ENCODE data around the gene MEX3B. TPM values are rescaled to one million over a fixed set of nuclear protein-coding genes. Genes with fewer than 3 reads are reported as not detected.

MEX3B gene
- polyA plus RNA-seq, 1 of the 3 experiments (the other 2 are of a cell fraction): 9.3 TPM

DNA sequence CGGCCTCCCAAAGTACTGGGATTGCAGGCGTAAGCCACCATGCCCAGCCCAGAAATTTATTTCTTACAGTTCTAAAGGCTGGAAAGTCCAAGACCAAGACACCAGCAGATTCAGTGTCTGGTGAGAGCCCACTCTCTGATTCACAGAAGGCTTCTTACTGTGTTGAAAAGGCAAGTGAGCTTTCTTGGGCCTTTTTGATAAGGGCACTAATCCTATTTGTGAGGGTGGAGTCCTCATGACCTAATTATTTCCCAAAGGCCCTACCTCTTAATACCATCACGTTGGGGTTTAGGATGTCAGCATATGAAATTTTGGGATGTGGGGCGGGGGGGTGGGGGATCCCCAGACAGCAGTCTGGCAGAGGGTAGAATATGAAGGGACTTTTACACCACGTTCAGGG, 47.5 kb upstream of the MEX3B start (continued):
- TF ChIP-seq, protein P1, sequence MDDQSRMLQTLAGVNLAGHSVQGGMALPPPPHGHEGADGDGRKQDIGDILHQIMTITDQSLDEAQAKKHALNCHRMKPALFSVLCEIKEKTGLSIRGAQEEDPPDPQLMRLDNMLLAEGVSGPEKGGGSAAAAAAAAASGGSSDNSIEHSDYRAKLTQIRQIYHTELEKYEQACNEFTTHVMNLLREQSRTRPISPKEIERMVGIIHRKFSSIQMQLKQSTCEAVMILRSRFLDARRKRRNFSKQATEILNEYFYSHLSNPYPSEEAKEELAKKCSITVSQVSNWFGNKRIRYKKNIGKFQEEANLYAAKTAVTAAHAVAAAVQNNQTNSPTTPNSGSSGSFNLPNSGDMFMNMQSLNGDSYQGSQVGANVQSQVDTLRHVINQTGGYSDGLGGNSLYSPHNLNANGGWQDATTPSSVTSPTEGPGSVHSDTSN (IDR thresholded peaks at IDR 0.05): no peak
- no peak for TF ChIP-seq SIN3A (IDR thresholded peaks at IDR 0.05; ENCODE audit: borderline replicate concordance, low read depth, low read length)

DNA sequence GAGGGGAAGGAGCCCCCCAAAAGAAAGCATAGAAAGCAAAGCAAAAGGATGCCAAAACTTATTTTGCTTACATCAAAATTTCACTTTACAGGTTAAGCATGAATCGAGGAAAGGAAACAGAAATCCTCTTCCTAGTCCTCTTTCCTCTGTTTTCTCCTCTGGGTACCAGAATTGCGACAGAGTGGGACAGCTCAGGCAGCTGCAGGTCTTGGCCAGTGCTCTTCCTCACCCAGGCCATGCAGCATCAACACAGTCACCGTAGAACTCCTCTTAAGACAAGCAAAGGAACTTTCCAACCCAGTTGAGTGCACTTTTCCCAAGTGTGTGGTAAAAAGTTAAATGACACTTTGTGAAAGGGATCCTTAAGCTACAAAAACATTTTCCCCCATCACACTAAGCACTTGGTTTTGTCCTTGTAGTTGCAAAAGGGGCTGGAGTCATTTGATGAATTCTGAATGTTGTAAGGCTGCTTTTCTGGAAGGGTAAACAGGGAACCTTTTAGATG, 45.9 kb upstream of the MEX3B start:
- H4K20me1 ChIP-seq (ENCODE audit: insufficient read depth): no peaks in the 10 kb centered on the region
- no peaks in the 10 kb centered on the region for H3K4me1 ChIP-seq (ENCODE audit: control insufficient read depth in 1 of 2, insufficient read depth in 2 of 2, low read depth in 1 of 2, low read length in 1 of 2)
- H3K9ac ChIP-seq: no peak overlapping the region
- no peaks in the 10 kb centered on the region for H3K9me2 ChIP-seq
- H3K36me3 ChIP-seq (replicated peaks in 1 of 2; ENCODE audit: control insufficient read depth in 1 of 2, insufficient read depth in 2 of 2, low read length in 1 of 2): peaks cover 0 to 7% of the 10 kb centered on the region in 2 experiments
- no peak overlapping the region for H3K4me2 ChIP-seq
- H3K9me3 ChIP-seq: no peaks in the 10 kb centered on the region
- no peak for DNase-seq
- H3K27me3 ChIP-seq (ENCODE audit: insufficient read depth): no peaks in the 10 kb centered on the region
- H3K4me3 ChIP-seq (ENCODE audit: low read depth in 2 of 2, low read length in 1 of 2): no peak overlapping the region
- H3K27ac ChIP-seq (ENCODE audit: low read depth in 2 of 2, low read length in 1 of 2): no peak overlapping the region
- CTCF ChIA-PET: interaction anchor here (0.8 to 1.3 kb wide), 2 partner anchors 48 to 681 kb away, joined by 3 to 6 read pairs; no protein-coding TSS in a partner anchor
- H3K79me2 ChIP-seq (ENCODE audit: insufficient read depth): peaks cover 24% of the 10 kb centered on the region
- POLR2A ChIA-PET: no interaction called here
- H2AFZ ChIP-seq (ENCODE audit: low read depth): no peak overlapping the region
- 76% methylated on average over 3 of the region's 3 CpGs for WGBS (ENCODE audit: low lambda C conversion rate)
- TF ChIP-seq SIN3A (IDR thresholded peaks at IDR 0.05; ENCODE audit: borderline replicate concordance, low read depth, low read length): no peak
- no peaks in the 10 kb centered on the region for H3F3A ChIP-seq (replicated peaks; ENCODE audit: insufficient read depth)

DNA sequence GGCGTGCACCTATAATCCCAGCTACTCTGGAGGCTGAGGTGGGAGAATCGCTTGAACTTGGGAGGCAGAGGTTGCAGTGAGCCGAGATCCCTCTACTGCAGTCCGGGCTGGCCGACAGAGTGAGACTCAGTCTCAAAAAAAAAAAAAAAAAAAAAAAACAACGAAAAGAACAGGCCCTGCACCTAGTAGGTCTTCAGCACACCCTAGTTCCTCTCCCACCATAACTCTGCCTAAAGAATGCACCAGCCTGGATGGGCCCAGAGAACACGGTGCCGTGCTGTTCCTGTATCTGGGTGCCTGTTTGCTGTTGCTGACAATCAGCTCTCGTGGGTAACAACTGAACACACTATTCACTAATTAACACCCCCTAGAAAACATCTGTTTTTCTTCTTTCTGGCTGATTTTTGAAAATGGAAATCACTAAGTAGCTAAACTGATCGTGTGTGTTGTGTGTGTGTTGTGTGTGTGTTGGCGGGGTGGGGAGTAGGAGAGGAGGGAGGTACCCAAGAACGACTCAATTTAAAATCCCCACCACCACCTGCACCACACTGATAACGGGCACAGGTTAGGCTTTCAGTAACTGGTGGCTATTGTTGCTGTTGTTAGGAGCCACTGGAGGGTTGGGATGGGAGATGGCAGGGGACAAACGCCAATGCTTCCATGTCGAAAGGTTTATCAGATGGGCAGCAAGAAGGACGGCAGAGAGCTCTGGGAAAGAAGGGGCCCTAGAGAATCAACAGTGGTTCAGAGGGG, 40.6 kb upstream of the MEX3B start:
- 85% methylated on average over 16 of the region's 16 CpGs for WGBS (ENCODE audit: low lambda C conversion rate)
- H3K27me3 ChIP-seq (ENCODE audit: insufficient read depth): no peaks in the 10 kb centered on the region

More for the DNA sequence above, 40.6 kb upstream of the MEX3B start:
- no peak overlapping the region for H3K4me2 ChIP-seq
- no peaks in the 10 kb centered on the region for H3K9me3 ChIP-seq
- no peaks in the 10 kb centered on the region for H4K20me1 ChIP-seq (ENCODE audit: insufficient read depth)
- no peak overlapping the region for H3K9ac ChIP-seq
- no peaks in the 10 kb centered on the region for H3K79me2 ChIP-seq (ENCODE audit: insufficient read depth)
- no peak overlapping the region for H3K4me3 ChIP-seq (ENCODE audit: low read depth in 2 of 2, low read length in 1 of 2)
- peaks cover 0 to 4% of the 10 kb centered on the region in 2 experiments; a peak in 1 of 4 replicates for H3K4me1 ChIP-seq (ENCODE audit: control insufficient read depth in 1 of 2, insufficient read depth in 2 of 2, low read depth in 1 of 2, low read length in 1 of 2)
- no peak overlapping the region for H3K27ac ChIP-seq (ENCODE audit: low read depth in 2 of 2, low read length in 1 of 2)
- TF ChIP-seq, protein P2, sequence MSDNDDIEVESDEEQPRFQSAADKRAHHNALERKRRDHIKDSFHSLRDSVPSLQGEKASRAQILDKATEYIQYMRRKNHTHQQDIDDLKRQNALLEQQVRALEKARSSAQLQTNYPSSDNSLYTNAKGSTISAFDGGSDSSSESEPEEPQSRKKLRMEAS (IDR thresholded peaks at IDR 0.05; ENCODE audit: low read depth): no peak
- TF ChIP-seq FOSL2 (IDR thresholded peaks at IDR 0.05; ENCODE audit: borderline replicate concordance, low read depth) (no peak), EP300 (IDR thresholded peaks at IDR 0.05; ENCODE audit: borderline replicate concordance in 1 of 2, low read depth in 1 of 2, low read length in 1 of 2) (no peak), FOXM1 (IDR thresholded peaks at IDR 0.05; ENCODE audit: low read depth) (no peak), YY1 (IDR thresholded peaks at IDR 0.05; ENCODE audit: low read depth) (no peak), TEAD4 (IDR thresholded peaks at IDR 0.05; ENCODE audit: borderline replicate concordance, insufficient read depth) (no peak), TAF1 (IDR thresholded peaks at IDR 0.05; ENCODE audit: borderline replicate concordance, low read depth, low read length) (no peak)
- TF ChIP-seq, protein P3, sequence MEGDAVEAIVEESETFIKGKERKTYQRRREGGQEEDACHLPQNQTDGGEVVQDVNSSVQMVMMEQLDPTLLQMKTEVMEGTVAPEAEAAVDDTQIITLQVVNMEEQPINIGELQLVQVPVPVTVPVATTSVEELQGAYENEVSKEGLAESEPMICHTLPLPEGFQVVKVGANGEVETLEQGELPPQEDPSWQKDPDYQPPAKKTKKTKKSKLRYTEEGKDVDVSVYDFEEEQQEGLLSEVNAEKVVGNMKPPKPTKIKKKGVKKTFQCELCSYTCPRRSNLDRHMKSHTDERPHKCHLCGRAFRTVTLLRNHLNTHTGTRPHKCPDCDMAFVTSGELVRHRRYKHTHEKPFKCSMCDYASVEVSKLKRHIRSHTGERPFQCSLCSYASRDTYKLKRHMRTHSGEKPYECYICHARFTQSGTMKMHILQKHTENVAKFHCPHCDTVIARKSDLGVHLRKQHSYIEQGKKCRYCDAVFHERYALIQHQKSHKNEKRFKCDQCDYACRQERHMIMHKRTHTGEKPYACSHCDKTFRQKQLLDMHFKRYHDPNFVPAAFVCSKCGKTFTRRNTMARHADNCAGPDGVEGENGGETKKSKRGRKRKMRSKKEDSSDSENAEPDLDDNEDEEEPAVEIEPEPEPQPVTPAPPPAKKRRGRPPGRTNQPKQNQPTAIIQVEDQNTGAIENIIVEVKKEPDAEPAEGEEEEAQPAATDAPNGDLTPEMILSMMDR (IDR thresholded peaks at IDR 0.05): no peak
- TF ChIP-seq, protein P4, sequence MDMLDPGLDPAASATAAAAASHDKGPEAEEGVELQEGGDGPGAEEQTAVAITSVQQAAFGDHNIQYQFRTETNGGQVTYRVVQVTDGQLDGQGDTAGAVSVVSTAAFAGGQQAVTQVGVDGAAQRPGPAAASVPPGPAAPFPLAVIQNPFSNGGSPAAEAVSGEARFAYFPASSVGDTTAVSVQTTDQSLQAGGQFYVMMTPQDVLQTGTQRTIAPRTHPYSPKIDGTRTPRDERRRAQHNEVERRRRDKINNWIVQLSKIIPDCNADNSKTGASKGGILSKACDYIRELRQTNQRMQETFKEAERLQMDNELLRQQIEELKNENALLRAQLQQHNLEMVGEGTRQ (IDR thresholded peaks at IDR 0.05; ENCODE audit: borderline replicate concordance, low read depth, low read length): no peak
- ChIA-PET CTCF (interaction anchor here (1.1 to 1.2 kb wide), 2 partner anchors 8 to 27 kb away, joined by 3 read pairs; no protein-coding TSS in a partner anchor), POLR2A (interaction anchor here (0.6 kb wide), 1 partner anchor 796 kb away, joined by 3 read pairs; no protein-coding TSS in a partner anchor)
- H3K36me3 ChIP-seq (replicated peaks in 1 of 2; ENCODE audit: control insufficient read depth in 1 of 2, insufficient read depth in 2 of 2, low read length in 1 of 2): no peaks in the 10 kb centered on the region
- no peaks in the 10 kb centered on the region for H3K9me2 ChIP-seq
- DNase-seq: no peak
- peaks cover 5% of the 10 kb centered on the region for H3F3A ChIP-seq (replicated peaks; ENCODE audit: insufficient read depth)
- no peak overlapping the region for H2AFZ ChIP-seq (ENCODE audit: low read depth)
